Endodermal cell (in vitro differentiated cells): ENCODE measurements around the gene CSTA. TPM values are rescaled to one million over a fixed set of nuclear protein-coding genes. Genes with fewer than 3 reads are reported as not detected.

Experiments
- DNase-seq: peaks from one replicate; pipeline ENCODE4 v3.0.0-alpha.2; 2017
- H3K27ac ChIP-seq: 2 replicates; pipeline ENCODE4 v1.5.1; 2013; ENCODE audit warnings: mild to moderate bottlenecking, low read depth, low read length, moderate library complexity
- H3K27me3 ChIP-seq: 2 replicates; pipeline ENCODE4 v1.6.1; 2013; ENCODE audit warnings: mild to moderate bottlenecking, low read length, moderate library complexity; ENCODE audit not compliant: insufficient read depth, control insufficient read depth, poor library complexity, severe bottlenecking
- H3K36me3 ChIP-seq: 2 replicates; pipeline ENCODE4 v1.7.0; 2013; ENCODE audit warnings: mild to moderate bottlenecking, low read length, moderate library complexity; ENCODE audit not compliant: control insufficient read depth, insufficient read depth
- H3K4me1 ChIP-seq: one replicate; pipeline ENCODE4 v1.7.0; 2013; ENCODE audit warnings: low read length; ENCODE audit not compliant: control insufficient read depth, insufficient read depth
- H3K4me3 ChIP-seq: 2 replicates; pipeline ENCODE4 v1.5.1; 2013; ENCODE audit warnings: mild to moderate bottlenecking, low read length, moderate library complexity
- H3K9ac ChIP-seq: 2 replicates; pipeline ENCODE4 v1.6.1; 2013; ENCODE audit warnings: mild to moderate bottlenecking, low read length, moderate library complexity; ENCODE audit not compliant: poor library complexity, severe bottlenecking; ENCODE audit errors: extremely low read depth
- H3K9me3 ChIP-seq: 2 replicates; pipeline ENCODE4 v1.6.1; 2013; ENCODE audit warnings: mild to moderate bottlenecking, low read length, moderate library complexity; ENCODE audit not compliant: control insufficient read depth
- H3K27ac Mint-ChIP-seq: 2 replicates; pipeline ENCODE4 v1.8.0; 2020; ENCODE audit warnings: mixed read lengths
- H3K27me3 Mint-ChIP-seq: 2 replicates; pipeline ENCODE4 v1.8.0; 2021; ENCODE audit warnings: mild to moderate bottlenecking, mixed read lengths; ENCODE audit not compliant: insufficient read depth
- H3K36me3 Mint-ChIP-seq: 2 replicates; pipeline ENCODE4 v1.8.0; 2020; ENCODE audit warnings: low read depth, mixed read lengths
- H3K4me1 Mint-ChIP-seq: 2 replicates; pipeline ENCODE4 v1.8.0; 2020; ENCODE audit warnings: mixed read lengths
- H3K4me3 Mint-ChIP-seq: 2 replicates; pipeline ENCODE4 v1.8.0; 2020; ENCODE audit warnings: mild to moderate bottlenecking, moderate library complexity, mixed read lengths
- H3K9me3 Mint-ChIP-seq: 2 replicates; pipeline ENCODE4 v1.8.0; 2020; ENCODE audit warnings: mild to moderate bottlenecking, mixed read lengths
- WGBS, 2 experiments: methylation state at CpG; one replicate each; pipeline versions ENCODE4 v1.1.5 to v1.1.7; 2013; ENCODE audit warnings: missing lambda C conversion rate in 2 of 2, mixed read lengths in 1 of 2; ENCODE audit not compliant: insufficient coverage in 1 of 2, insufficient read length in 1 of 2; 5-methylcytosine and 5-hydroxymethylcytosine counted together
- long read RNA-seq, 4 experiments: library from polyadenylated mRNA in 2 of 4; library from RNA in 1 of 4; library from capped mRNA in 1 of 4; stranded (forward) in 3 of 4; unstranded in 1 of 4; transcript quantifications; one replicate each; pipeline ENCODE4 v2.0.0, GENCODE V29; 2020 to 2021; ENCODE audit warnings: inconsistent platforms in 1 of 4
- polyA plus RNA-seq, 2 experiments: library from polyadenylated mRNA; stranded (reverse); fragments of 50-300 nt; gene quantifications; one replicate each; pipeline ENCODE4 v1.2.3, GENCODE V29; 2013
- total RNA-seq, 2 donors: library from RNA; stranded (reverse); fragmentation: NEBNext Ultra II Directional in 1 of 2; extraction: Animal tissue kit (Norgen Biotek cat#: 25700) in 1 of 2; gene quantifications; 2 replicates in 1 of 2; 3 replicates in 1 of 2; pipeline ENCODE4 v1.2.1, GENCODE V29; 2021
- TF ChIP-seq, protein P1 (sequence below): fragments of 200-600 bp; sonication (generic); conservative IDR thresholded peaks from 2 replicates; pipeline ENCODE4 v1.5.0; 2021; ENCODE audit warnings: antibody characterized with exemption, mild to moderate bottlenecking

The CSTA gene, protein sequence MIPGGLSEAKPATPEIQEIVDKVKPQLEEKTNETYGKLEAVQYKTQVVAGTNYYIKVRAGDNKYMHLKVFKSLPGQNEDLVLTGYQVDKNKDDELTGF
- total RNA-seq = not detected
- not detected for polyA plus RNA-seq (2013, experiment 1 of 2)
- polyA plus RNA-seq (2013, experiment 2 of 2) = not detected
- long read RNA-seq, experiment 1 = 0 reads
- long read RNA-seq, experiment 2 = 0 reads
- long read RNA-seq, experiment 3 = 0 reads
- long read RNA-seq, experiment 4 = 0 reads

DNA sequence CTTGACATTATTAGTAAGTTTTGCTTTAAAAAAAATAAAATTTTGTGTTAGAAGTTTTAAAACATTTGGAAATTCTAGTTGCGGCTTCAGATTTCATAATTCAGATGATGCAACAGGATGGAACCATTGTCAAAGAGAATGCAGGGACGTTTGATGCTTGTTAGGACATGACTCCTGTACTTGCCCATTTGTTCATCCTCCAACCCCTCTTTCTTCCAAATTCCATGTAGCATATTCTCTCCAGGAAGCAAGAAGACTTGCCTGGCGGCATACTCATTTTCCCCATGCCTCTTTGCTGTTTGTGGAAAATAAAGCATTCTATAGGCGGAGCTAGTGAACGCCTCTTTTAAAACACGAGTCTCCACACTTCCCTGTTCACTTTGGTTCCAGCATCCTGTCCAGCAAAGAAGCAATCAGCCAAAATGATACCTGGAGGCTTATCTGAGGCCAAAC is at the start of gene CSTA:
CSTA (plus strand) TSS at position 378 of the 453 bp plus-strand sequence; CDS start at position 423, 45 bp downstream.
- H3K4me3 ChIP-seq = no peak within 1 kb of the TSS
- H3K4me3 Mint-ChIP-seq = no peak within 1 kb of the TSS
- H3K27ac ChIP-seq = no peak within 1 kb of the TSS
- H3K4me1 ChIP-seq = no peaks in the 10 kb centered on the region
- H3K36me3 Mint-ChIP-seq = no peaks in the 10 kb centered on the region
- TF ChIP-seq, protein P1, sequence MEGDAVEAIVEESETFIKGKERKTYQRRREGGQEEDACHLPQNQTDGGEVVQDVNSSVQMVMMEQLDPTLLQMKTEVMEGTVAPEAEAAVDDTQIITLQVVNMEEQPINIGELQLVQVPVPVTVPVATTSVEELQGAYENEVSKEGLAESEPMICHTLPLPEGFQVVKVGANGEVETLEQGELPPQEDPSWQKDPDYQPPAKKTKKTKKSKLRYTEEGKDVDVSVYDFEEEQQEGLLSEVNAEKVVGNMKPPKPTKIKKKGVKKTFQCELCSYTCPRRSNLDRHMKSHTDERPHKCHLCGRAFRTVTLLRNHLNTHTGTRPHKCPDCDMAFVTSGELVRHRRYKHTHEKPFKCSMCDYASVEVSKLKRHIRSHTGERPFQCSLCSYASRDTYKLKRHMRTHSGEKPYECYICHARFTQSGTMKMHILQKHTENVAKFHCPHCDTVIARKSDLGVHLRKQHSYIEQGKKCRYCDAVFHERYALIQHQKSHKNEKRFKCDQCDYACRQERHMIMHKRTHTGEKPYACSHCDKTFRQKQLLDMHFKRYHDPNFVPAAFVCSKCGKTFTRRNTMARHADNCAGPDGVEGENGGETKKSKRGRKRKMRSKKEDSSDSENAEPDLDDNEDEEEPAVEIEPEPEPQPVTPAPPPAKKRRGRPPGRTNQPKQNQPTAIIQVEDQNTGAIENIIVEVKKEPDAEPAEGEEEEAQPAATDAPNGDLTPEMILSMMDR = no peak
- DNase-seq = no peak
- no peaks in the 10 kb centered on the region for H3K36me3 ChIP-seq
- no peak within 1 kb of the TSS for H3K27ac Mint-ChIP-seq
- peaks cover 6% of the 10 kb centered on the region for H3K9me3 ChIP-seq
- H3K9me3 Mint-ChIP-seq = peaks cover 13% of the 10 kb centered on the region
- H3K4me1 Mint-ChIP-seq = no peaks in the 10 kb centered on the region
- H3K27me3 ChIP-seq = no peaks in the 10 kb centered on the region
- WGBS, 2 experiments = 88 to 90% methylated on average over 4 to 6 of the region's 6 CpGs
- no peak within 1 kb of the TSS for H3K9ac ChIP-seq
- H3K27me3 Mint-ChIP-seq = peaks cover 7% of the 10 kb centered on the region

DNA sequence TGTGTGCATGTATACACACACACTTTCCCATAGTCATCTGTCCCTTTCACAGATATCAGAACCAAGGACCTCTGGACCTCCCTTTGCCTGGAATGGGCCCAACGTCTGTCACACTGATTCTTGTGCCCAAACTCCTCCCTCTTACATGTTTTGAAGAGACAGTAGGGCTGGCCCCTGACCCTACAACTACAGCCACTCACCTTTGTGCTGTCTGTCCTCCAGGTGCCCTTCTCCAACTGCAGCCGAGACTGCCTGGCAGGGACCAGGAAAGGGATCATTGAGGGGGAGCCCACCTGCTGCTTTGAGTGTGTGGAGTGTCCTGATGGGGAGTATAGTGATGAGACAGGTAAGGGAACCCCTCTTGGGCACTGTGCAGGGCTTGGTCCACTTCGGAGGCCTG is 43.2 kb upstream of the CSTA start:
- no peak overlapping the region for H3K9ac ChIP-seq
- no peak overlapping the region for H3K4me3 ChIP-seq
- DNase-seq = no peak
- Mint-ChIP-seq H3K9me3 (no peaks in the 10 kb centered on the region), H3K4me1 (no peaks in the 10 kb centered on the region), H3K36me3 (no peaks in the 10 kb centered on the region), H3K27ac (no peak overlapping the region), H3K4me3 (no peak overlapping the region), H3K27me3 (peaks cover 21% of the 10 kb centered on the region)
- H3K27me3 ChIP-seq = peaks cover 44% of the 10 kb centered on the region
- 74 to 100% methylated on average over 1 to 3 of the region's 3 CpGs for WGBS, 2 experiments
- TF ChIP-seq, protein P1 = no peak
- H3K27ac ChIP-seq = no peak overlapping the region
- no peaks in the 10 kb centered on the region for H3K36me3 ChIP-seq
- no peaks in the 10 kb centered on the region for H3K9me3 ChIP-seq
- H3K4me1 ChIP-seq = no peaks in the 10 kb centered on the region

- no peak overlapping the region for H3K27ac Mint-ChIP-seq
Observed at GRCh38 chr3:122283796-122284445, 41.1 kb upstream of the CSTA start.

More at GRCh38 chr3:122283796-122284445, 41.1 kb upstream of the CSTA start:
- no peak for DNase-seq
- 89 to 90% methylated on average over 19 to 22 of the region's 22 CpGs for WGBS, 2 experiments
- Histone ChIP-seq H3K27ac (no peak overlapping the region), H3K27me3 (peaks cover 34% of the 10 kb centered on the region), H3K4me1 (no peaks in the 10 kb centered on the region), H3K9me3 (no peaks in the 10 kb centered on the region), H3K4me3 (no peak overlapping the region), H3K9ac (no peak overlapping the region), H3K36me3 (no peaks in the 10 kb centered on the region)
- Mint-ChIP-seq H3K4me1 (no peaks in the 10 kb centered on the region), H3K27me3 (peaks cover 21% of the 10 kb centered on the region), H3K36me3 (no peaks in the 10 kb centered on the region), H3K4me3 (no peak overlapping the region), H3K9me3 (no peaks in the 10 kb centered on the region)
- TF ChIP-seq, protein P1 = no peak
